Measurements from ENCODE around the gene IFRD2. TPM values are rescaled to one million over a fixed set of nuclear protein-coding genes. Genes with fewer than 3 reads are reported as not detected.
"Not testable (repeated sequence)": the region's sequence is repeated elsewhere in the genome, so short reads cannot be mapped to it uniquely, and the experiment has no call there.

Gene IFRD2
- total and polyA plus RNA-seq, 9 of the 15 experiments (the other 6 are each of a cell fraction or from before 2014, with no cell fraction given): 30.5 to 115 (median 52.8) TPM

GRCh38 chr3:50314342-50314741 lies 22.1 kb upstream of the IFRD2 start:
- WGBS (ENCODE audit: insufficient coverage, low coverage, missing lambda C conversion rate): 70% methylated on average over 3 of the region's 3 CpGs
- BruUV-seq (replicated peaks): no TSS peak
- no peaks in the 10 kb centered on the region for H4K20me1 ChIP-seq (replicated peaks; ENCODE audit: control insufficient read depth, insufficient read depth, low read length)
- no peak overlapping the region for H2AFZ ChIP-seq (ENCODE audit: low read depth, low read length)
- H3K9ac ChIP-seq (ENCODE audit: insufficient read depth in 1 of 2, low read depth in 2 of 2, low read length in 2 of 2): peak overlapping the region in 1 of 2 experiments; percentile 4; a peak in 1 of 4 replicates
- intact Hi-C loops (cut with micrococcal nuclease) (no loop called here), in situ Hi-C loops (cut with MboI) (no loop called here)
- no peaks in the 10 kb centered on the region for H3K9me1 ChIP-seq (ENCODE audit: control insufficient read depth, insufficient read depth, low read length)
- no peak overlapping the region for H3K4me2 ChIP-seq (ENCODE audit: insufficient read depth, low read length)
- no peak for TF ChIP-seq FOXK2 (conservative IDR thresholded peaks at IDR 0.05 in 1 of 2, IDR thresholded peaks at IDR 0.05 in 1 of 2; ENCODE audit: low read depth in 2 of 2)
- TF ChIP-seq ZFPM2 (CRISPR knock-in tag; IDR thresholded peaks at IDR 0.05): no peak
- no peak for TF ChIP-seq NR2C1 (IDR thresholded peaks at IDR 0.05)
- TF ChIP-seq NR2C1 (tag; IDR thresholded peaks at IDR 0.05): no peak
- TF ChIP-seq CBFA2T3 (IDR thresholded peaks at IDR 0.05): no peak
- no peak for TF ChIP-seq RAD51 (IDR thresholded peaks at IDR 0.05; ENCODE audit: borderline replicate concordance, low read depth)
- no peak for TF ChIP-seq RBM14 (IDR thresholded peaks at IDR 0.05; ENCODE audit: borderline replicate concordance, insufficient read depth, low read depth, low read length)
- no peak for TF ChIP-seq ZNF77 (CRISPR knock-in tag; IDR thresholded peaks at IDR 0.05)
- no peak for TF ChIP-seq ZNF507 (tag; conservative IDR thresholded peaks at IDR 0.05)
- no peak for TF ChIP-seq ETS2 (tag; IDR thresholded peaks at IDR 0.05; ENCODE audit: borderline replicate concordance, poor library complexity, severe bottlenecking)
- no peak for TF ChIP-seq FOXP1 (CRISPR knock-in tag; IDR thresholded peaks at IDR 0.05)
- no peak for TF ChIP-seq EP300 (IDR thresholded peaks at IDR 0.05; ENCODE audit: low read length)
- peaks cover 13 to 31% of the 10 kb centered on the region in 2 experiments for H3K4me1 ChIP-seq (replicated peaks in 1 of 2; ENCODE audit: control insufficient read depth in 2 of 2, insufficient read depth in 2 of 2, low read length in 2 of 2)
- CTCF ChIA-PET (ENCODE audit: low intra/inter-chr PET ratio): no interaction called here
- H3K79me2 ChIP-seq (ENCODE audit: control insufficient read depth, insufficient read depth, low read length): peaks cover 6% of the 10 kb centered on the region; the same call in 2 of the 3 replicates
- H3K27ac ChIP-seq (ENCODE audit: extremely low read depth, low read depth, low read length): no peak overlapping the region
- no peaks in the 10 kb centered on the region for H3K27me3 ChIP-seq (ENCODE audit: control insufficient read depth in 2 of 2, insufficient read depth in 2 of 2, low read length in 2 of 2)
- H3K9me3 ChIP-seq (replicated peaks; ENCODE audit: control insufficient read depth, insufficient read depth, low read depth, low read length): no peaks in the 10 kb centered on the region
- POLR2A ChIA-PET: interaction anchor here (0.6 to 1.4 kb wide), 3 partner anchors 13 to 23 kb away, joined by 3 to 6 read pairs (median 3); partner anchors contain the start of genes HYAL3 and NAA80
- DNase-seq (ENCODE audit: extremely low read depth in 1 of 4, low spot score in 3 of 4) (no peak), FAIRE-seq (no peak), ATAC-seq (no peak)
- H3K36me3 ChIP-seq (ENCODE audit: control insufficient read depth, insufficient read depth, low read length): peaks cover 18% of the 10 kb centered on the region; the same call in 2 of the 3 replicates
- no peak overlapping the region for H3K4me3 ChIP-seq

- intact Hi-C loops (cut with micrococcal nuclease); H3K4me2 ChIP-seq (ENCODE audit: insufficient read depth, low read length); H3K9ac ChIP-seq (ENCODE audit: insufficient read depth in 1 of 2, low read depth in 2 of 2, low read length in 2 of 2); H2AFZ ChIP-seq (ENCODE audit: low read depth, low read length); BruUV-seq (replicated peaks); H3K36me3 ChIP-seq (ENCODE audit: control insufficient read depth, insufficient read depth, low read length); POLR2A ChIA-PET; CTCF ChIA-PET (ENCODE audit: low intra/inter-chr PET ratio); H3K9me1 ChIP-seq (ENCODE audit: control insufficient read depth, insufficient read depth, low read length); H3K79me2 ChIP-seq (ENCODE audit: control insufficient read depth, insufficient read depth, low read length); ATAC-seq; H3K4me1 ChIP-seq (replicated peaks in 1 of 2; ENCODE audit: control insufficient read depth in 2 of 2, insufficient read depth in 2 of 2, low read length in 2 of 2); H3K9me3 ChIP-seq (replicated peaks; ENCODE audit: control insufficient read depth, insufficient read depth, low read depth, low read length); FAIRE-seq; H4K20me1 ChIP-seq (replicated peaks; ENCODE audit: control insufficient read depth, insufficient read depth, low read length); H3K27me3 ChIP-seq (ENCODE audit: control insufficient read depth in 2 of 2, insufficient read depth in 2 of 2, low read length in 2 of 2); H3K27ac ChIP-seq (ENCODE audit: extremely low read depth, low read depth, low read length); in situ Hi-C loops (cut with MboI); DNase-seq (ENCODE audit: extremely low read depth in 1 of 4, low spot score in 3 of 4); H3K4me3 ChIP-seq: not testable (repeated sequence)
- WGBS (ENCODE audit: insufficient coverage, low coverage, missing lambda C conversion rate): 70% methylated on average over 2 of the region's 32 CpGs
Measured at GRCh38 chr3:50312041-50312440, 19.8 kb upstream of the IFRD2 start.
